HG03196 (cell line): ENCODE measurements around the gene E4F1.

Experiments
- ATAC-seq: cut with Tn5 transposase; IDR thresholded peaks from one replicate; pipeline ENCODE4 v1.9.1; 2021; ENCODE audit not compliant: unreplicated experiment

The E4F1 gene

GRCh38 chr16:2228161-2228824, 4.9 kb downstream of the E4F1 start:
- ATAC-seq = no peak

DNA sequence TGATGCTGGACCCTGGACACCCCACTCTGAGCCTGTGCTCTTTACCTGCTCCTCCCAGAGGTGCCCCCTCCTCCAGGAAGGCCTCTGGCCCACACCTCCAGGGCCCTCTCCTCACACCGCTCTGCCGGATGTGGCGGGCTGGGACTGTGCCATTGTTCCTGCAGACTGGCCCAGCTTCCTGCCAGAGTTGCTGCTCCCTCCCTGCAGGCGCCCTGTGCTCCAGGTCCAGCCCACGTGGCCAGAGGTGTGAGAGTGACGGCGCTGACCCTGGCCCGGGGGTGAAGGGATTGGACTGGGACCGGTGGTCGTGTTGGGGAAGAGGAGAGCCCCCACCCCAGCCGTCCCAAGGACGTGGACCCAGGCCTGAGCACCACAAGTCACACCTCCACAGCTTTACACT, 5.7 kb downstream of the E4F1 start:
- no peak for ATAC-seq

GRCh38 chr16:2229632-2230250, 6.3 kb downstream of the E4F1 start:
- ATAC-seq = no peak

DNA sequence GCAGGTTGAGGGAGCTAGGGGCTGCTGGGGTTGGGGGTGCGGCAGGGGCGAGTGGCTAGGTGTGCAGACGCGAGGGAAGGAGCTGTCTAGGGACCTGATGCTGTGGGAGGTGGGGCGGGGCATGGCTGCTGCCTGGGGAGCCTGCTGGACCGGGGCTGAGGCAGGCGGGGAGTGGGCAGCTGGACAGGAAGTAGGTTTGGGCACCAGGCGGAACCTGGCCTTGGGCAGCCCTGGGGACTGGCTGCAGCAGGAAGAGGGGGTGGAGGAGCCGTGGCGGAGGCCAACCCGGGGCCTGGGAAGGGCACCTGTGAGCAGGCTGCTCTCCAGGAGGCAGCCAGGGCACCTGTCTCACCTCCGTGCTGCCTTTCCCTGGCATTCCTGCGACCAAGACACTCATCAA, 7.0 kb downstream of the E4F1 start:
- no peak for ATAC-seq

- ATAC-seq = no peak
Measured at GRCh38 chr16:2231016-2231931, 7.9 kb downstream of the E4F1 start.

GRCh38 chr16:2232094-2232990, 9.0 kb downstream of the E4F1 start:
- ATAC-seq = no peak

DNA sequence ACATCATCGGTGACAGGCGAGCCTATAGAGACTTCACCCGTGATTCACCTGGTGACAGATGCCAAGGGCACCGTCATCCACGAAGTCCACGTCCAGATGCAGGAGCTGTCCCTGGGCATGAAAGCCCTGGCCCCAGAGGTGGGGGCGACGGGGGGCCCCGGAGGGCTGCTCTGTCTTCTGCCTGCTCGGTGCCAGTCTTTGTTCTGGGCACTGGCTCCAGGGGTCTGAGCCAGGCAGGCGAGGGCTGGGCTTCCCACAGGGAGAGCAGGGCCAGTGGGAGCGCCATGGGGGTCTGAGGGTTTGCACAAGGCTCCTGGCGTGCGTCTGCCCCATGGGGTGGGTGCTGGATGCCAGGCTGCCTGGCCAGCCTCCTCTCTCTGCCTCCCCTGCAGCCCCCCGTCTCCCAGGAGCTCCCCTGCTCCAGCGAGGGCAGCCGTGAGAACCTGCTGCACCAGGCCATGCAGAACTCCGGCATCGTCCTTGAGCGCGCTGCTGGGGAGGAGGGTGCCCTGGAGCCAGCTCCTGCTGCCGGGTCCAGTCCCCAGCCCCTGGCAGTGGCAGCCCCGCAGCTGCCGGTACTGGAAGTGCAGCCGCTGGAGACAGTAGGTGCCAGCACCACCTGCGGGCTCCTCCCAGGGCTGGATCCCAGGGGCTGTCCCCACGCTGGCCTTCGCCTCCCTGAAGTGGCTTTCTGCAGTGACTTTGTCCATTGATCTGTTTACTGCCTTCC, 9.8 kb downstream of the E4F1 start:
- no peak for ATAC-seq

- no peak for ATAC-seq
Measured at GRCh38 chr16:2233872-2234812, 10.8 kb downstream of the E4F1 start.

DNA sequence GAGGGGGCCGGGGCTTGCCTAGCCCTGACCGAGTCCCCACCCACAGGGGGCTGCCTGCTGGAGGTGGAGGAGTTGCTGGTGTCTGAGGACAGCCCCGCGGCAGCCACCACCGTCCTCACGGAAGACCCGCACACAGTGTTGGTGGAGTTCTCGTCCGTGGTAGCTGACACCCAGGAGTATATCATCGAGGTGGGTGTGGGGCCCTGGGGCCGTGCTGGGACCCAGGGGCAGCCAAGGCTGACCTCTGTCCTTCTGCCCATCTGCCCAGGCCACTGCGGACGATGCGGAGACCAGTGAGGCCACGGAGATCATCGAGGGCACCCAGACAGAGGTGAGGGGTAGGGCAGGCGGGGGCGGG, 11.4 kb downstream of the E4F1 start:
- no peak for ATAC-seq

DNA sequence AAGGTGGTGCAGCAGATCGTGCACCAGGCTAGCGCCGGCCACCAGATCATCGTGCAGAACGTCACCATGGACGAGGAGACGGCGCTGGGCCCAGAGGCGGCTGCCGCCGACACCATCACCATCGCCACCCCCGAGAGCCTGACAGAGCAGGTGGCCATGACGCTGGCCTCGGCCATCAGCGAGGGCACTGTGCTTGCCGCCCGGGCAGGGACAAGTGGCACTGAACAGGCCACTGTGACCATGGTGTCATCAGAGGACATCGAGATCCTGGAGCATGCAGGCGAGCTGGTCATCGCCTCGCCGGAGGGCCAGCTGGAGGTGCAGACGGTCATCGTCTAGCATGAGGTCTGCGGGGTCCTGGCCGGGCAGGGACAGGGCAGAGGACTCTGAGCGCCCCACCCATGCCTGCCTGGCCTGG, 11.9 kb downstream of the E4F1 start:
- ATAC-seq = no peak

DNA sequence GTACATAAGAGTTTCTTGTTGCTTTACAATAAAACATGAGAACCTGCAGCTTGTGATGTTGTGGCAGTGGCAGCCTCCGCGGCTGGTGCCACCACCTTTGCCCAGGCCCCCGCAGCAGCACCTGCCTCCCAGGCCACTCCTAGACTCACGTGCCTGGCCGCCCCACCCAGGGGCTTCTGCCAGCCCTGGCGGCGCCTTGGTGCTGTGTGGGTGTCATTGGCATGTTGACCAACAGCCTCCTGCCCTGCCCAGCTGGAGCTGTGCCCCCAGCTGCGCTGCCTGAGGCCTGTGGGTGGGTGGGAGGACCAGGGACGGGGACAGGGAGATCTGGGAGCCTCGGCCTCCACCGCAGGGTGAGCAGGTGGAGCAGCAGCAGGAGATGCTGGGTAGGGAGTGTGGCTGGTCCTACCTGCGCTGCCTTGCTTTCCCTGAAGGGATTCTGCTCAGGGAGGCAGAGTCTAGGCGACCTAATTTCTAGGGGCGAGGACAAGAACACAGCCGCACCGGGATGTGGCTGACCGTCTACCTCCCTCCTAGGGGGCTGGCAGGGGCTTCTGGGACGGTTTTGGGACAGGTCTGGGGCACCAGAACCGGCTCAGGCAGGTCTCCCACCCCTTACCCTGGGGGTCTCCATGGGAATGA, 12.4 kb downstream of the E4F1 start:
- no peak for ATAC-seq

DNA sequence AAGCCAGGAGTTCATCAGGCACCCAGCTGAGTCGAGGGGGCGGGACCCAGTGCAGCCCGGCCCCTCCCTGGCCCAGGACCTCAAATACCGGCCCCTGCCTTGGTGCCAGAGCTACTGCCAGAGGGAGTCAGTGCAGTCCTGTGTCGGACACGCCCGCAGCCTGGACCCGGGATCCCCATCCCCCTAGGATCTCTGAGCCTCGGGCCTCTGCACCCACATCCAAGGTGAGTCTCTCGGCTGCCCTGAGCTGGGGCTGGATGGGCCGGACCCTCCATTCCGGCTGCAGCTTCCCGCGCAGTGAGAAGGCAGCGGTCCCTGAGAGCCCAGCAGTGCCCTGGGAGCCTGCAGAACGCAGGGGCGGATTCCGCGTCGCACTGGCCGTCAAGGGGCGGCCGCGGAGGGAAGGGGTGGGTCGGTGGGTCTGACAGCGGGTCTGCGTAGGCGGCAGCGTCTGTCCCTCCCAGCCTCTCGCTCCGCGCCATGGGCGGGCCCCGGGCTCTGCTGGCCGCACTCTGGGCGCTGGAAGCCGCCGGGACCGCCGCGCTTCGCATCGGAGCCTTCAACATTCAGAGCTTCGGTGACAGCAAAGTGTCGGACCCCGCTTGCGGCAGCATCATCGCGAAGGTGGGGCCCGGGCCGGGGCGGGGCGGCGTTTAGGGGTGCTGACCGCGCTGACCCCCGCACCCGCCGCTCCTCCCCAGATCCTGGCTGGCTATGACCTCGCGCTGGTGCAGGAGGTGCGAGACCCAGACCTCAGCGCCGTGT, 13.1 kb downstream of the E4F1 start, which contains the start of gene DNASE1L2:
Gene DNASE1L2, plus strand, starts transcription at position 108 of the 765 bp plus-strand sequence. Its CDS starts 373 bp downstream, at position 481.
- no peak for ATAC-seq

- ATAC-seq = no peak
Measured at GRCh38 chr16:2237102-2237482, 13.7 kb downstream of the E4F1 start.

DNA sequence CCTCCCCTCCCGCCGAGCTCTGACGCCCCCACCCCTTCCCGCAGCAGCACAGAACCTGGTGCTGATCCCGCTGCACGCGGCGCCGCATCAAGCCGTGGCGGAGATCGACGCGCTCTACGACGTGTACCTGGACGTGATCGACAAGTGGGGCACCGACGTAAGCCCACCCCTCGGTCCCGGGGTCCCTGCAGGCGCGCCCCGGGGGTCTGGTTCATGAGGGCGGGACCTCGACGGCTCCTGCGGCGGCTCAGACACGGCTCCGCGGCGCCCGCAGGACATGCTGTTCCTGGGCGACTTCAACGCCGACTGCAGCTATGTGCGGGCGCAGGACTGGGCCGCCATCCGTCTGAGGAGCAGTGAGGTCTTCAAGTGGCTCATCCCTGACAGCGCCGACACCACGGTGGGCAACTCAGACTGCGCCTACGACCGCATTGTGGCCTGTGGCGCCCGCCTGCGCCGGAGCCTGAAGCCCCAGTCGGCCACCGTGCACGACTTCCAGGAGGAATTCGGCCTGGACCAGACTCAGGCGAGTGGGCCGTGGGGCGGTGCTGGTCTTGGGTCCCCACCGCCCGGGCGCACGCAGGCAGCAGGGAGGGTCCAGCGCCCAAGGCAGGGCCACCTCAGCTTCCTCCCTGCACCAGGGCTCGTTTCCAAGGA, 14.2 kb downstream of the E4F1 start:
- ATAC-seq = no peak

DNA sequence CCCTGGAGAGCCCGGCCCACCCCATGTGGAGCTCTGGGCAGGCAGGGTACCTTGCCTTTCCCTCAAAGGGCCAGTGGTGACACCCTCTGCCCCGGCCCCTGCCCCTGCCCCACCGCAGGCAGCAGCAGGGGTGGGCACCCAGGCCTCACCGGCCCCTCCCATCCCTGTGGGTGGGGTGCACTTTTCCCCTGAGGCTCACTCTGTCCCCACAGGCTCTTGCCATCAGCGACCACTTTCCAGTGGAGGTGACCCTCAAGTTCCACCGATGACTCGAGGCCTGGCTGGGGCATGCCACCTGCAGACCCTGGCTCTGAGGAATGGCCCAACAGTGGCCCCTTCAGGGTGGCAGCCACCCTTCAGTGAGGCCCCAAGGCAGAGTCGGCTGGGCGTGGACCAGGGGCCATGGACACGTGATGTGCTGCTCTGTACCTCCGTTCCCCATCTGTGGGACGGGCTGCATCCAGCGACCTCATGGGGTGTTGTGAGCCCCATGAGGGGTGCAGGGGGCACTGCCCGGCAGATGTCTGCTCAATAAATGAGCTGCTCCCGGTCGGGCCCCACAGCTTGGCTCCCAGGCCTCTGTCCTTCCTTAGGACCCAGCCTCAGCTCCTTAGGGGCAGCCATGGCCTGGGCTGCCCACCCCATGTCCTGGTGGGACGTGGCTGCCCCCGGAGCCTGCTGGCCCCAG, 14.9 kb downstream of the E4F1 start:
- no peak for ATAC-seq

DNA sequence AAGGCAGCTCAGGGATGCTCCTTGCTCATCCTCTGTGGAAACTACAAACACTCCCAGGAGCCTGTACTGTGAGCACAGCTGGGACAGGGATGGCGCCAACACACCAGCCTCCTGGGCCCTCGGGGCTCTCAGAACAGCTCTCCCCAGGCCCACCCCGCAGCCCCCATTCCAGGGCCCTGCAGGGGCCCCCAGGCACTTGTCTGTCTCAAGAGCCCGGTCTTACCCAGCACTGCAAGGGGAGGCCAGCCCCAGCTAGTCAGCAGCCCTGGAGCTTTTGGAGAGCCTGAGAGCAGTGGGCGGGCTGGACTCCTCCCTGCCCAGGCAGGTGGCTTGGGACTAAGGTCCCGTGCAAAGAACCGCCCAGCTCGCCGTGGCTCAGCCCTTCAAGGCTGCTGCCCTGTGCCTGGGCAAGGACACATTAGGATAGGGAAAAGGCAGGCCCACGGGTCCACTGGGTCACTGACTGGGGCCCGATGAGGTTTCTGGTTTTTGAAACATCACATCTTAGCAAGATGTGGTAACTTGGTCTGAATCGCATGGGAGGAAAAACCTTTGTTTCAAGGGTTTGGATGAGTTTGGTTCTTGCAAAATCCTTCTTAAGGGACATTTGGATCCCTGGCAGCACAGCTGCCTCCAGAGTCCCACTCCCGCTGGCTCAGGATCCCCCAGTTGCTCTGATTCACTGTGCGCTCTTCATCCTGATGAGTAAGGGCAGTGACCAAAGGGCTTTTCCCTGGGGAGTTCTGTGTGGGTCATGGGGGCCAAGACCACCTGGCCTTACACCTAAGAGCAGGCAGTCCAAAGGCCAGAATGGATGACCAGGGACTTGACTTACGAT, 15.7 kb downstream of the E4F1 start:
- no peak for ATAC-seq
